GM18873 (cell line): ENCODE data around the gene S100A6.

Experiments
- ATAC-seq: cut with Tn5 transposase; IDR thresholded peaks from one replicate; pipeline ENCODE4 v1.9.1; 2021; ENCODE audit warnings: mild to moderate bottlenecking, moderate library complexity, moderate number of reproducible peaks; ENCODE audit not compliant: unreplicated experiment, low FRiP score

S100A6 gene

DNA sequence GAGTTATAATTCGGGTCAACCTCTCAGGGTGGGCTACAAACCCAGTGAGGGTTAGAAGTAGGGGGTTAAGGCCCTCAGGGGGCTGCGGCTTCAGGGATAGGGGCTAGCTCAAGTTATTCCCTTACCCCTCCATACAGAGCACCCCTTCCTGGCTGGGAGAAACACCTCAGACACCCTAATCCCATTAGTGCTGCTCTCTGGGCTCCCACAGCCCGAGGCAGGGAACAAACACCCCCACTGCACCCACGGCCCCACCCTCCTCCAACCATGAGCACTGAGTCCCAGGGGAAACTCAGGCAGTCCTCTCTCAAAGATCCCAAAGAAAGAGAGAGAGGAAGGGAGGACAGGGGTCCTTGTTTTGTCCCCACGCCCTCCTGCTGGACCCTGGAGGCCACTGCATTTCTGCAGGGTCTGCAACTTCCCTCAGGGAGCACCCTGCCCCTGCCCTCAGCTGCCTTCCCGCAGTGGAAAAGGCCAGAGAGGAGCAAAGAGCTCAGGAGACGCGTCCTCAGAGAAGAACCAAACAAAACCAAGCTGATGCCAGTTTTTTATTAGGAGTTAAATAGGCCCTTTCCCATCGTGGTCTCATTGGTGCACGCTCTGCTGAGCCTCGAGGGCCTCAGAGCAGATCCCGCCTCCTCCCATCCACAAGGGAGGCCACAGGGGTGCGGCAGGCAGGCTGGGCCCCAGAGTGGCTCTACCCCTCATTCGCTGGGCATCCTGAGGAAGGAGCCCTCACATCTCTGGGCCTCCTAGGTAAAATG, 11.2 kb upstream of the S100A6 start:
- no peak for ATAC-seq

DNA sequence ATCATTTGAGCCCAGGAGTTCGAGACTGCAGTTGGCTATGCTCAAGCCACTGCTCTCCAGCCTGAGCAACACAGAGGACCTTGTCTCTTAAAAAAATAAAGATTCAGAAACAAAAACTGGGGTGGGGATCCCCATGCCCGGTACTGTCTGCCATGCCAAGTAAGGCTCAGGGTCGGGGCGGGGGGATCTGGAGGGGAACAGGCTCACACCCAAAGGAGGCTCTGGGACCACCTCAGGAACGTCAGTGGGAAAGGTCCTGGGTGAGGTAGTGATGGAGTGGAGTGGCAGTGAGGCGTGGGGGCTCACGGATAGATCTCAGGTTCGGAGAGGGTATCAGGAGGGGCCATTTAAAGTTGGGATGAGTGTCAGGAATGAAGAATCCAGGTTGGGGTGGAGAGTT, 10.6 kb upstream of the S100A6 start:
- no peak for ATAC-seq

- ATAC-seq: no peak
Observed at GRCh38 chr1:153545067-153546055, 9.6 kb upstream of the S100A6 start, which contains the start of gene S100A4. Gene S100A4, minus strand, starts transcription at chr1:153545806. Its CDS starts 1,012 bp downstream, at chr1:153544794.

DNA sequence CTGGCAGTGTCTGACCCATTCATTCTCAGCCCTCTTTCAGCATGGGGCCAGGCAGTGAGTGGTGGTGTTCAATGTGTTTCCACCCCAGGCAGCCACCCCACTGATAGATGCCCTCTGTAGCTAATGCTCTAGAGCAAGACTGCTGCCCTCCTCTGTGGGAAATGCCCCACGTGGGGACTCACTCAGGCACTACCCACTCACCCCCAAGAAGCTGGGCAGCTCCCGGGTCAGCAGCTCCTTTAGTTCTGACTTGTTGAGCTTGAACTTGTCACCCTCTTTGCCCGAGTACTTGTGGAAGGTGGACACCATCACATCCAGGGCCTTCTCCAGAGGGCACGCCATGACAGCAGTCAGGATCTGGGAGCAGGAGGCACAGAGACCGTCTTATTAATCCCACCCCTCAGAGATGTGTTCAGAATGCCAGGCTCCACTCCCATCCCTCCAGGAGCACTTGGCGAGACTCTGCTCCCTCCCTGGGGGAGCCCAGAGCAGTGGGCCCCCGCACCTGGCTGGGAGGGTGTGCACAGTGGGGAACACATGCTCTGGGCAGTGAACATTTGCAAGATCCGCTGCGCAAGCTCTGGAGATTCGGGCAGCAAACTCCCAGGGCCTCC, 8.8 kb upstream of the S100A6 start:
- no peak for ATAC-seq

DNA sequence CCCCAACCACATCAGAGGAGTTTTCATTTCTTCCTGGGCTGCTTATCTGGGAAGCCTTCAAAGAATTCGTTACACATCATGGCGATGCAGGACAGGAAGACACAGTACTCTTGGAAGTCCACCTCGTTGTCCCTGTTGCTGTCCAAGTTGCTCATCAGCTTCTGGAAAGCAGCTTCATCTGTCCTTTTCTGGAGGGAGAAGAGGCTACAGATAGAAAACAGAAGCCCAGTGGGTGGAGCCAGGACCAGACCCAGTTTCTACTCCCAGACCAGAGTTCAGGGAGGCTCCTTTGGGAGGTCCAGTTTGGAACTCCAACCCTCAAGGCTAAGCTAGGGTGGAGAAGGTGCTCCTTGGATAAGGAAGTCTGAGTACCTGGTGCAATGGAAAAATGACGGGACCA, 7.9 kb upstream of the S100A6 start:
- no peak for ATAC-seq

- ATAC-seq: no peak
Observed at GRCh38 chr1:153542956-153543711, 7.3 kb upstream of the S100A6 start.

DNA sequence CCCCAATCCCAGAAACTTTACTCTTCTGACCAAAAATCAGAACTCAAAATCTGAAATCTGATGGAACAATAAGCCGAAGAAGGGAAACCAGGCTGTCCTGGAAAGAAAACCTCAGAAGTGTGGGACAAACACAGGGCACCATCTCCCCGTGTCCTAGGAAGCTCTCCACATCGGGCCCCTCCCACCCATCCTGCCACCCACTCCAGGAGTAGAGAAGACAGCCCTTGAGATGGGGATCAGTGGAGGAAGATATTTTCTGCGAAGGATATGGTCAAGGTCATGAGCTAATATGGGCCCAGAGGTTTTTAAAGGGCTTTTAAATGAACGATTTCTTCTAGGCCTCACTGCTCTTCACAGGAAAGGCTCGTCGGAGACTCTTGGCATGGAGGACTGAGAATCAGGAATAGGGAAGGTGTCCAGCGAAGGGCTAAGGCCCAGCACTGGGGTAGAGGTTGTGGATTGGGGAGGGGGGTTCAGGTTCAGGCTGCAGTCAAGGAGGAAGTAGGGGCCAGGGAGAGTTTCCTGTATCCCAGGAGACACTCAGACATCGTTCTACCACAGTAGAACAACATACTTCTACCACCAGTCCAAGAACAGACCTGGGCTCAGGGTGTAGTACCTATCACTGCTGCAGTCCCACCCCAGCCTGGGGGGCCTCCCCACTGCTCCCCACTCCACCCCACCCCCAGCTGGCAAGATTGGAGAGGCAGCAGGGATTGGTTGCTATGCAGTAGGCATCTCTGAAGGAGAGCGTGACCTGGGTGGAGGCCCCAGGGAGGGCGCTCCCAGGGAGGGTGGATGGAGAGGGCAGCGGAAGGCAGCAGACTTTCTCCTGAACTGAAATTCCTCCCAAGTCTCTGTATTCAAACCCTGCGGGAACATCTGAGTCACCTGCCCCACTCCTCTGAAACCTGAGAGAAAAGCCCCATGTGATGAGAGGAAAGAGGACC, 6.1 kb upstream of the S100A6 start:
- no peak for ATAC-seq

GRCh38 chr1:153540394-153541361, 4.9 kb upstream of the S100A6 start, which contains the start of gene S100A5:
Gene S100A5, minus strand, starts transcription at chr1:153540934. Its CDS starts 743 bp downstream, at chr1:153540191.
- no peak for ATAC-seq

GRCh38 chr1:153539395-153540093, 3.8 kb upstream of the S100A6 start:
- no peak for ATAC-seq

- no peak for ATAC-seq
Observed at GRCh38 chr1:153538315-153538821, 2.6 kb upstream of the S100A6 start.

DNA sequence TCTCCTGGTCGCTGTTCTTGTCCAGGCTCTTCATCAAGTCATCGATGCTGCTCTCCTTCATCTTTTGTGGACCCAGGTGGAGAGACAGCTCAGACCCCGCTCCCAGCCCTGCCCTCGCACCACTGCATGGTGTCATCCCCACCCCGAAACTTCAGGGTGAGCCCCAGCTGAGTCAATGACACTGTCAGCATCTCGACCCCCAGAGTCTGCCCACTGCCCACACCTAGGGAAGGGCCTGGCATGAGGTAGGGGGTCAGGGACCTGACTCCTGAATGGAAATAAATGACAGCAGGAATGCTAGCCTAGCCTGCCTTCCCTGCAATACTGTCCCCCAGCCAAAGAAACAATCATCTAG, 1.6 kb upstream of the S100A6 start:
- ATAC-seq: no peak

- no peak for ATAC-seq
Observed at GRCh38 chr1:153536671-153537375, 1.0 kb upstream of the S100A6 start.

- ATAC-seq: no peak
Observed at GRCh38 chr1:153536012-153536670, 350 bp upstream of the S100A6 start.

DNA sequence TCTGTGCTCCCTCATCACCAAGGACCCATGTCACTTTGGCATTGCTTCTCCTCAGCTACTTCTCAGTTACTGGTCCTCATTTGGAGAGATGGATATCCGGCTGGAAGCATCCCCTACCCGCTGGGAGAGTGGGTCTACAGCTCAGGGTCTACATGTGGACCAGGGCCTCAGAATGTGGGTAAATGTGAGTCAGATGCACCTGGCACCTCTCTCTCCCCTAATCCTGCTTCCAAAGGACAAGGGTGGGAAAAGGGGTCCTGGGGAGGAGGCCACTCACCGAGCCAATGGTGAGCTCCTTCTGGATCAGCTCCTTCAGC, 908 bp downstream of the S100A6 start:
- no peak for ATAC-seq

- no peak for ATAC-seq
Observed at GRCh38 chr1:153534226-153534924, 1.4 kb downstream of the S100A6 start.
